H9 (cell line): ENCODE data around the gene IMP3. TPM values are rescaled to one million over a fixed set of nuclear protein-coding genes. Genes with fewer than 3 reads are reported as not detected.

ENCODE experiments used
- DNase-seq: peaks from one replicate; pipeline ENCODE4 v3.0.0-alpha.2; 2017
- H2AFZ ChIP-seq: one replicate; pipeline ENCODE4 v1.6.1; 2013; ENCODE audit warnings: mild to moderate bottlenecking, low read length, control low read depth, moderate library complexity
- H2AK5ac ChIP-seq: 2 replicates; pipeline ENCODE4 v1.6.1; 2013; ENCODE audit warnings: low read length, control low read depth, mixed read lengths; ENCODE audit not compliant: insufficient read length
- H2BK120ac ChIP-seq: one replicate; pipeline ENCODE4 v1.6.1; 2013; ENCODE audit warnings: low read depth, mild to moderate bottlenecking, low read length, control low read depth, inconsistent platforms; ENCODE audit not compliant: poor library complexity, severe bottlenecking
- H2BK12ac ChIP-seq: 2 replicates; pipeline ENCODE4 v1.6.1; 2013; ENCODE audit warnings: low read length, control low read depth, mixed read lengths, low read depth; ENCODE audit not compliant: insufficient read length
- H2BK15ac ChIP-seq: 2 replicates; pipeline ENCODE4 v1.6.1; 2013; ENCODE audit warnings: low read depth, low read length, control low read depth
- H2BK20ac ChIP-seq: one replicate; pipeline ENCODE4 v1.6.1; 2013; ENCODE audit warnings: low read depth, mild to moderate bottlenecking, low read length, control low read depth, inconsistent platforms; ENCODE audit not compliant: poor library complexity, severe bottlenecking
- H2BK5ac ChIP-seq: 2 replicates; pipeline ENCODE4 v1.6.1; 2013; ENCODE audit warnings: low read length, control low read depth, mixed read lengths; ENCODE audit not compliant: insufficient read length
- H3K14ac ChIP-seq: 2 replicates; pipeline ENCODE4 v1.6.1; 2013; ENCODE audit warnings: low read length, control low read depth; ENCODE audit not compliant: insufficient read depth
- H3K18ac ChIP-seq: 2 replicates; pipeline ENCODE4 v1.6.1; 2013; ENCODE audit warnings: low read depth, mild to moderate bottlenecking, mixed read lengths, low read length, control low read depth; ENCODE audit not compliant: insufficient read length
- H3K23ac ChIP-seq: 2 replicates; pipeline ENCODE4 v1.6.1; 2013; ENCODE audit warnings: low read length, control low read depth, mixed read lengths, low read depth; ENCODE audit not compliant: insufficient read length
- H3K23me2 ChIP-seq: 2 replicates; pipeline ENCODE4 v1.6.1; 2013; ENCODE audit warnings: low read depth, mild to moderate bottlenecking, mixed read lengths, low read length, control low read depth; ENCODE audit not compliant: insufficient read length, poor library complexity, severe bottlenecking
- H3K27ac ChIP-seq: 2 replicates; pipeline ENCODE4 v1.5.1; 2013; ENCODE audit warnings: low read length, control low read depth, mixed read lengths, low read depth; ENCODE audit not compliant: insufficient read length
- H3K27me3 ChIP-seq: 2 replicates; pipeline ENCODE4 v1.6.1; 2013; ENCODE audit warnings: low read length, control low read depth, inconsistent platforms; ENCODE audit not compliant: insufficient read depth
- H3K4ac ChIP-seq: 2 replicates; pipeline ENCODE4 v1.6.1; 2013; ENCODE audit warnings: low read depth, mild to moderate bottlenecking, control low read depth, inconsistent platforms, low read length, moderate library complexity
- H3K4me1 ChIP-seq: 2 replicates; pipeline ENCODE4 v1.6.1; 2013; ENCODE audit warnings: low read length, control low read depth, inconsistent platforms; ENCODE audit not compliant: insufficient read depth
- H3K4me2 ChIP-seq: 2 replicates; pipeline ENCODE4 v1.6.1; 2013; ENCODE audit warnings: low read length, control low read depth, mixed read lengths; ENCODE audit not compliant: insufficient read length, insufficient read depth
- H3K56ac ChIP-seq: 2 replicates; pipeline ENCODE4 v1.6.1; 2013; ENCODE audit warnings: low read depth, mild to moderate bottlenecking, mixed read lengths, low read length, control low read depth; ENCODE audit not compliant: insufficient read length
- H3K79me1 ChIP-seq: 2 replicates; pipeline ENCODE4 v1.6.1; 2013; ENCODE audit warnings: low read depth, mild to moderate bottlenecking, moderate library complexity, low read length, control low read depth, inconsistent platforms; ENCODE audit not compliant: insufficient read depth, poor library complexity, severe bottlenecking
- H3K79me2 ChIP-seq: 2 replicates; pipeline ENCODE4 v1.6.1; 2013; ENCODE audit warnings: low read length, control low read depth, inconsistent platforms; ENCODE audit not compliant: insufficient read depth
- H3K9ac ChIP-seq: 2 replicates; pipeline ENCODE4 v1.6.1; 2013; ENCODE audit warnings: low read length, control low read depth, mixed read lengths; ENCODE audit not compliant: insufficient read length; ENCODE audit errors: extremely low read depth
- H3K9me3 ChIP-seq: one replicate; pipeline ENCODE4 v1.6.1; 2013; ENCODE audit warnings: low read depth, low read length, inconsistent platforms; ENCODE audit not compliant: control insufficient read depth
- H3T11ph ChIP-seq: one replicate; pipeline ENCODE4 v1.6.1; 2013; ENCODE audit warnings: mild to moderate bottlenecking, low read length, control low read depth, inconsistent platforms
- H4K20me1 ChIP-seq: one replicate; pipeline ENCODE4 v1.6.1; 2013; ENCODE audit not compliant: control insufficient read depth, insufficient read length, insufficient read depth
- H4K5ac ChIP-seq: 2 replicates; pipeline ENCODE4 v1.6.1; 2013; ENCODE audit warnings: low read depth, mild to moderate bottlenecking, mixed read lengths, low read length, control low read depth; ENCODE audit not compliant: insufficient read length
- H4K8ac ChIP-seq: replicated peaks from 2 replicates; pipeline ENCODE4 v1.6.1; 2013; ENCODE audit warnings: low read length, control low read depth, mixed read lengths, low read depth; ENCODE audit not compliant: insufficient read length
- H4K91ac ChIP-seq: 2 replicates; pipeline ENCODE4 v1.6.1; 2013; ENCODE audit warnings: low read depth, mild to moderate bottlenecking, moderate library complexity, mixed read lengths, low read length, control low read depth; ENCODE audit not compliant: insufficient read length
- H3K27ac Mint-ChIP-seq, 3 experiments: 2 replicates in 2 of 3; 3 replicates in 1 of 3; pipeline ENCODE4 v1.8.0; 2020 to 2021; ENCODE audit warnings: mixed read lengths in 3 of 3, mild to moderate bottlenecking in 1 of 3, moderate library complexity in 1 of 3
- H3K27me3 Mint-ChIP-seq: 2 replicates; pipeline ENCODE4 v1.8.0; 2021; ENCODE audit warnings: low read depth, mild to moderate bottlenecking, moderate library complexity, mixed read lengths
- H3K36me3 Mint-ChIP-seq, 3 experiments: 2 replicates in 2 of 3; 3 replicates in 1 of 3; pipeline ENCODE4 v1.8.0; 2020 to 2021; ENCODE audit warnings: low read depth in 3 of 3, mixed read lengths in 3 of 3; ENCODE audit not compliant: insufficient read depth in 1 of 3
- H3K4me1 Mint-ChIP-seq, 2 experiments: 2 replicates each; pipeline ENCODE4 v1.8.0; 2020; ENCODE audit warnings: mixed read lengths in 2 of 2
- H3K4me3 Mint-ChIP-seq, 2 experiments: 2 replicates in 1 of 2; 3 replicates in 1 of 2; pipeline ENCODE4 v1.8.0; 2020 to 2021; ENCODE audit warnings: mild to moderate bottlenecking in 2 of 2, mixed read lengths in 2 of 2, moderate library complexity in 1 of 2
- H3K9me3 Mint-ChIP-seq, 2 experiments: 2 replicates in 1 of 2; 3 replicates in 1 of 2; pipeline ENCODE4 v1.8.0; 2020; ENCODE audit warnings: mild to moderate bottlenecking in 2 of 2, mixed read lengths in 2 of 2, moderate library complexity in 1 of 2
- WGBS: extraction: QIAGEN DNeasy Blood & Tissue Kit; methylation state at CpG from one replicate; pipeline ENCODE4 v1.1.7; 2013; ENCODE audit warnings: missing lambda C conversion rate, low lambda C conversion rate, mixed read lengths; ENCODE audit not compliant: insufficient read length; ENCODE audit errors: extremely low coverage; 5-methylcytosine and 5-hydroxymethylcytosine counted together
- total RNA-seq: library from RNA; stranded (reverse); gene quantifications from 2 replicates; pipeline ENCODE4 v1.2.1, GENCODE V29; 2021
- TF ChIP-seq, protein P1 (sequence below): fragments of 200-600 bp; sonication (generic); conservative IDR thresholded peaks from 3 replicates; pipeline ENCODE4 v1.8.0; 2021; ENCODE audit warnings: antibody characterized with exemption, mild to moderate bottlenecking

Gene IMP3
- total RNA-seq, 1 experiment from 2014 or later: 97.9 TPM

DNA sequence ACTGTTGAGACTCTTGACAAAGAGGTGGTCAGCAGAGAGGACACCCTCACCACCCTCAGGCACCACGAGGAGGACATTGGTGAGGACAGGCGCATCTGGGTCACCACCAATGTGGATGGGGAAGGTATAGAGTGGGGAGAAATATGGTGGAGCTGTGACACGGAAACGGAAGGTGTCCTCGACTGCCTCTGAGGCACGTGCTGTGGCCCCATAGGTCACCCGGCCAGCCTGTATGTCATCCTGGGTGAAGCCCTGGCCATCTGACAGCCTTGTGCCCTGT, 48.2 kb upstream of the IMP3 start:
- Histone ChIP-seq H2BK15ac (no peak overlapping the region), H3K23me2 (no peaks in the 10 kb centered on the region), H3K27ac (no peak overlapping the region), H3K9ac (no peak overlapping the region), H4K20me1 (no peaks in the 10 kb centered on the region), H4K8ac (no peak overlapping the region), H4K5ac (no peak overlapping the region), H3K79me2 (no peaks in the 10 kb centered on the region), H2BK12ac (no peak overlapping the region), H3K9me3 (no peaks in the 10 kb centered on the region), H2BK120ac (no peak overlapping the region), H3K4ac (no peak overlapping the region), H2AK5ac (no peak overlapping the region), H3K56ac (no peak overlapping the region), H3K79me1 (no peaks in the 10 kb centered on the region), H2AFZ (no peak overlapping the region), H2BK20ac (no peak overlapping the region), H3K4me1 (no peaks in the 10 kb centered on the region), H3K4me2 (no peak overlapping the region), H2BK5ac (no peak overlapping the region), H3K23ac (no peak overlapping the region), H3K14ac (no peak overlapping the region), H3K18ac (no peak overlapping the region), H4K91ac (no peak overlapping the region), H3K27me3 (no peaks in the 10 kb centered on the region), H3T11ph (no peak overlapping the region)
- peaks cover 5 to 15% of the 10 kb centered on the region in 2 experiments for H3K4me1 Mint-ChIP-seq
- no peak overlapping the region for H3K4me3 Mint-ChIP-seq
- peak overlapping the region in 1 of 3 experiments; percentile 82; a peak in 1 of 7 replicates for H3K27ac Mint-ChIP-seq
- peaks cover 3 to 4% (median 3%) of the 10 kb centered on the region in 3 experiments; a peak in 3 of 7 replicates for H3K36me3 Mint-ChIP-seq
- H3K9me3 Mint-ChIP-seq: no peaks in the 10 kb centered on the region; a peak in 1 of 5 replicates
- TF ChIP-seq, protein P1, sequence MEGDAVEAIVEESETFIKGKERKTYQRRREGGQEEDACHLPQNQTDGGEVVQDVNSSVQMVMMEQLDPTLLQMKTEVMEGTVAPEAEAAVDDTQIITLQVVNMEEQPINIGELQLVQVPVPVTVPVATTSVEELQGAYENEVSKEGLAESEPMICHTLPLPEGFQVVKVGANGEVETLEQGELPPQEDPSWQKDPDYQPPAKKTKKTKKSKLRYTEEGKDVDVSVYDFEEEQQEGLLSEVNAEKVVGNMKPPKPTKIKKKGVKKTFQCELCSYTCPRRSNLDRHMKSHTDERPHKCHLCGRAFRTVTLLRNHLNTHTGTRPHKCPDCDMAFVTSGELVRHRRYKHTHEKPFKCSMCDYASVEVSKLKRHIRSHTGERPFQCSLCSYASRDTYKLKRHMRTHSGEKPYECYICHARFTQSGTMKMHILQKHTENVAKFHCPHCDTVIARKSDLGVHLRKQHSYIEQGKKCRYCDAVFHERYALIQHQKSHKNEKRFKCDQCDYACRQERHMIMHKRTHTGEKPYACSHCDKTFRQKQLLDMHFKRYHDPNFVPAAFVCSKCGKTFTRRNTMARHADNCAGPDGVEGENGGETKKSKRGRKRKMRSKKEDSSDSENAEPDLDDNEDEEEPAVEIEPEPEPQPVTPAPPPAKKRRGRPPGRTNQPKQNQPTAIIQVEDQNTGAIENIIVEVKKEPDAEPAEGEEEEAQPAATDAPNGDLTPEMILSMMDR: no peak
- H3K27me3 Mint-ChIP-seq: peaks cover 6% of the 10 kb centered on the region
- no CpG with 5 or more reads among the region's 7 CpGs for WGBS
- DNase-seq: no peak
